GM12873 (cell line): ENCODE data around the gene GNPTG.

Source experiments
- TF ChIP-seq, protein P1 (sequence below): IDR thresholded peaks from 2 replicates; pipeline ENCODE4 v1.5.1; 2012; ENCODE audit warnings: low read depth, mild to moderate bottlenecking, moderate library complexity, low read length, control low read depth; ENCODE audit not compliant: insufficient read depth; ENCODE audit errors: missing control alignments

Gene GNPTG

DNA sequence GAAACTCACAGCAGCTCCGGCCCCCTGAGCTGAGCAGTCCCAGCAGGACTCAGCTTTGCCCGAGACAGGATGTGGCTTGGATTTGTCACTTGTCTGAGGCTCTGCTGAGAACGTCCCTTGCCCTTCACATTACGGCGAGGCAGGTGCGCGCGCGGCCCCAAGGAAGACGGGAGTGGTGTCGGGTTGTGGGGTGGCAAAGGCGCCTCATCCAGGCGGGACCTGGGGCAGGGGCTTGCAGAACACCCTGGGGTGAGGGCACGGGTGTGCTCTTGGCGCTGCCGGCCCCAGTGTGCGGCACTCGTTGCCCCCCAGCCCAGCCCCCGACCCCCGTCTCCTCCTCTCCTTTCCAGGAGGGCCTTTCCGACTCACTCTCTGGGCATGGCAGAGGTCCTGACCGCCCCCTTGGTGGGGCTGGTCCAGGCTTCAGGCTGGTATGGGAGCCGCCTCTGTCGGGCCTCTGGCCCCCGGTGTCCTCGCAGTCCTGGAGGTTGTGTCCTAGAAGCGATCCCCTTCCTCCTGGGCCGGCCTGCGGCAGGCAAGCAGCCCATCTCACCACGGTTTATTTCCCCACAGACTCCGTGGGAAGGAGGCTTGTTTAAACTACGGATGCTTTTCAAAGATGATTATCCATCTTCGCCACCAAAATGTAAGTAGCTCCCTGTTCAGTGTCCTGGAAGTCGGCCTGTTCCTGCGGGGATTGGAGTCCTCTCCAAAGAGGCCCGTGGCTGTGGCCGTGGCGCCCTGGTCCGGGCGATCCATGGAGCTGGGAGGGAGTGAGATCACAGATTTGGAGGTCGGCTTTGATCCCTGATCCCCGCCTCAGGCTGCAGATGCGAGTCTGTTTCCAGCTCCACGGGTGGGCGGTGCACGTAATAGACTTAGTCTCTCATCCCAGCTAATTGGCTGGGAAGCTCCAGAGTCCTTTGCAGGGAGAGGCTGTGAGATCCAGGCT, 36.4 kb upstream of the GNPTG start:
- TF ChIP-seq, protein P1, sequence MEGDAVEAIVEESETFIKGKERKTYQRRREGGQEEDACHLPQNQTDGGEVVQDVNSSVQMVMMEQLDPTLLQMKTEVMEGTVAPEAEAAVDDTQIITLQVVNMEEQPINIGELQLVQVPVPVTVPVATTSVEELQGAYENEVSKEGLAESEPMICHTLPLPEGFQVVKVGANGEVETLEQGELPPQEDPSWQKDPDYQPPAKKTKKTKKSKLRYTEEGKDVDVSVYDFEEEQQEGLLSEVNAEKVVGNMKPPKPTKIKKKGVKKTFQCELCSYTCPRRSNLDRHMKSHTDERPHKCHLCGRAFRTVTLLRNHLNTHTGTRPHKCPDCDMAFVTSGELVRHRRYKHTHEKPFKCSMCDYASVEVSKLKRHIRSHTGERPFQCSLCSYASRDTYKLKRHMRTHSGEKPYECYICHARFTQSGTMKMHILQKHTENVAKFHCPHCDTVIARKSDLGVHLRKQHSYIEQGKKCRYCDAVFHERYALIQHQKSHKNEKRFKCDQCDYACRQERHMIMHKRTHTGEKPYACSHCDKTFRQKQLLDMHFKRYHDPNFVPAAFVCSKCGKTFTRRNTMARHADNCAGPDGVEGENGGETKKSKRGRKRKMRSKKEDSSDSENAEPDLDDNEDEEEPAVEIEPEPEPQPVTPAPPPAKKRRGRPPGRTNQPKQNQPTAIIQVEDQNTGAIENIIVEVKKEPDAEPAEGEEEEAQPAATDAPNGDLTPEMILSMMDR, result no peak

DNA sequence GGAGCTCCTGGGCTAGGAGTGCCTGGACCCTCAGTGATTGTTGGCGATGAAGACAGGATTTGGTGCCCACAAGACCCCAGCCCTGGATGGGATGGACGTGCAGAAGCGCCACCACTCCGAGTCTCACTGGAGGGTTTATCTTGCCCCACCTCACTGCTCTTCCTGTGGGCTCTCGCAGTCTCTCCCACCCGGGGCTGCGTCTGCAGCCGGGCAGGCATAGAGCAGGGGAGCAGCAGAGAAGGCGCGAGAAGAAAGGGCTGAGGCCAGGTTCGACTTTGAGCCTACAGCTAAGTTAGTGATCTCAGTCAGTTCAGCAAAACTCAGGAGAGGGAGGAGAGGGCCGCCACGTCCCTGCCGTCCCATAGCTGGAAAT, 35.7 kb upstream of the GNPTG start:
- TF ChIP-seq, protein P1, result no peak

DNA sequence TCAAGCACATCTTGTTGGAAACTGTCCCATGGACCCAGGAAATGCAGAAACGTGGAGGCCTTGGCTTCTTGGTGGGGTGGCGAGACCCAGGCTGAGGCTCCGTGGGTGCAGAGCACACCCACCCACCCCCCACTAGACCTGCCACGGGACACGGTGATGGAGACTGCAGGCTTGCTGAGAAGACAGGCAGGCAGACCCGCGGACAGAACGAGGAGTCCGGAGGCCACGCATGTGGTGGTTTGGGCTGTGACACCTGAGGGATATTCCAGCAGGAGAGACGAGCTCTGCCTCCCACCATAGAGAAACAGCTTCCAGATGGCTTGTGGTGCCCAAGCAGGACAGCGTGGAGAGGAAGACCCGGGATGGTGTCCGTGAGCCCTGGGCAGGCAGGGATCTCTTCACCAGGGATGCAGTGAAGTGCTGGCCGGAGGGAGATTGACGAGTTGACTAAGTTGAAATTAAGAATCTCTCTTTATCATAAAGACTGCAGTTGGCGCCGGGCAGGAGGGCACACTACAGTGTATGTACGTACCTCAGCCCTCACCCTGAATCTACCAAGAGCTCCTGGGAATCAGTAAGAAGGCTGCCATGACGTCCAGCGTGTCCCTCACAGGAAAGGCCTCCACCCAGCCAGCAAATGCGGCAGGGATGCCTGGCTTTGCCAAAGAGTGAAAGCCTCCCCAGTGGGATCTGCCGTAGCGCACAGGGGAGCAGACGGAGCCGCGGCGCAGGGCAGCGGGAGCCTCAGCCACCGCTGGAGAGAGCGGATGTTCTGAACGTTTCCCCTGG, 34.1 kb upstream of the GNPTG start:
- TF ChIP-seq, protein P1, result no peak

DNA sequence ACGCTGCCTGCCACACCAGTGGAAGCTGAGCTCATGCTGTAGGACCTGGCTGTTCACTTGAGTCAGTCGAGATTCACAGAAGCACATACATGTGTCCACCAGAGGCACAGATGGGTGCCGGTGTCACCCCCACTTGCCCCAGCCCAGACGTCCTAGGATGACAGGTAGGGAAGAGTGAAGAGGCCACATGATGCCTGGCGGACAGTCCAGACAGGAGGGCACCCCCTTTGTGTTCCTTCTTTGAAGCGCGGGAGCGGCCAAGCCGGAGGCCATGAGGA, 33.5 kb upstream of the GNPTG start:
- TF ChIP-seq, protein P1, result no peak

GRCh38 chr16:1319041-1319440, 32.7 kb upstream of the GNPTG start:
- TF ChIP-seq, protein P1, result no peak

DNA sequence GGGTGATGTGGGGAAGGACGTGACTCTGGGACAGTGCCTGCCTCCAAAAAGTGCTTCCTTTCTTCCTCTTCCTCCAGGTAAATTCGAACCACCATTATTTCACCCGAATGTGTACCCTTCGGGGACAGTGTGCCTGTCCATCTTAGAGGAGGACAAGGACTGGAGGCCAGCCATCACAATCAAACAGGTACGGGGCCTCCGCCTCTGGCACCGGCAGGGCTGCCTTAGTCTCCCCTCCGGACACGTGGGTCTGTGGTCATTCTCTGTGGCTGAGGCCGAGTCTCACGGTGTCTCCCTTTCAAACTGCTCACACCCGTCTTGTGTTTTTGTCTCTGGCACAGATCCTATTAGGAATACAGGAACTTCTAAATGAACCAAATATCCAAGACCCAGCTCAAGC, 31.6 kb upstream of the GNPTG start:
- TF ChIP-seq, protein P1, result no peak

DNA sequence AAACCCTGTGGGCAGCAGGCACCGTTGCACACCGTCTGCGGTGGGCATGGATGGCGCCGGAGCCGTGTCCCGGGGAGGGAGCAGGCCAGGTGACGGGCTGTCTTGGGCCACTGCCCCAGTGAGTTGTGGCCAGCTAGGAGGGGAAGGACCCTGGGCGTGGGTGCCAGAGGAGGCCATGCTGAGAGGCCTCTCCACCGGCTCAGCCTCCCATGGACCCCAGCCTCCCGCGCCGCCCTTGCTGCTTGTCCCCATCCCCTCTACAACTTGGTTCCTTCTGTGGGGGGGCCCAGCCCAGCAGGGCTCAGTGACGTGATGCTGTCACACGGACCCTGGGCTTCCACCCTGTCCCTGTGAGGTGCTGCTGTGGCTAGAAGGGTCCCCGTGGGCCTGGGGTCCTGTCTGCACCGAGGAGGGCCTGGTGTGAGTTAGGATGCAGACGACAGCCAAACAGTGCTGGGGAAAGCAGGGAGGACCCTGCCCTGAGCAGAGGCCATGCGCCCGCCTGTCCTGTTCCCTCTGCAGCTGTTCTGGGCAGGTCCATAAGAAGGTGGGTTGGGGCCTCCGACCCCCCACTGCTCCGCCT, 31.0 kb upstream of the GNPTG start:
- TF ChIP-seq, protein P1, result no peak
